Thyroid gland (tissue), 4 donors: ENCODE results near the gene FKBP11. TPM values are rescaled to one million over a fixed set of nuclear protein-coding genes. Genes with fewer than 3 reads are reported as not detected.

Source experiments
- DNase-seq, 2 donors: peaks; one replicate each; pipeline ENCODE4 v3.0.0-alpha.2; 2019
- H3K27ac ChIP-seq, 3 donors: fragments of 200-600 bp; sonication (generic); 1 replicate in 2 of 3; 2 replicates in 1 of 3; pipeline ENCODE4 v1.5.1; 2016 to 2019; ENCODE audit warnings: mild to moderate bottlenecking in 1 of 3, moderate library complexity in 1 of 3
- H3K27me3 ChIP-seq: fragments of 200-600 bp; sonication (generic); one replicate; pipeline ENCODE4 v1.5.1; 2019
- H3K36me3 ChIP-seq, 2 donors: fragments of 200-600 bp; sonication (generic); one replicate each; pipeline ENCODE4 v1.5.1; 2016 to 2019
- H3K4me1 ChIP-seq, 2 donors: fragments of 200-600 bp; sonication (generic); one replicate each; pipeline ENCODE4 v1.5.1; 2017 to 2019
- H3K4me3 ChIP-seq, 3 donors: fragments of 200-600 bp; sonication (generic); replicated peaks in 1 of 3; 1 replicate in 2 of 3; 2 replicates in 1 of 3; pipeline ENCODE4 v1.5.1; 2016; ENCODE audit warnings: mild to moderate bottlenecking in 1 of 3
- H3K9me3 ChIP-seq: fragments of 200-600 bp; sonication (generic); one replicate; pipeline ENCODE4 v1.5.1; 2017
- CTCF ChIP-seq, 6 experiments: fragments of 200-600 bp in 3 of 6; fragments of 450-650 bp in 3 of 6; sonication (generic) in 3 of 6; IDR thresholded peaks; one replicate each; pipeline ENCODE4 v1.5.1; 2016 to 2019; ENCODE audit warnings: antibody characterized with exemption in 6 of 6, mild to moderate bottlenecking in 2 of 6, inconsistent platforms in 1 of 6, moderate library complexity in 1 of 6
- POLR2A ChIP-seq, 2 donors: fragments of 450-650 bp; IDR thresholded peaks; one replicate each; pipeline ENCODE4 v1.6.1; 2017; ENCODE audit warnings: antibody characterized with exemption in 2 of 2, mild to moderate bottlenecking in 2 of 2, moderate library complexity in 1 of 2
- WGBS, 2 donors: methylation state at CpG; one replicate each; pipeline ENCODE4 v1.1.5; 2017; 5-methylcytosine and 5-hydroxymethylcytosine counted together
- intact Hi-C: fragments of 100-400 bp; cut with DNase I; formaldehyde crosslinking; loops from one replicate; pipeline ENCODE4 v1.15.1; 2023
- total RNA-seq, 4 donors: library from RNA; depleted of rRNA; stranded (reverse); fragments of >200 nt; gene quantifications; one replicate each; pipeline ENCODE4 v1.2.3, GENCODE V29; 2016

Gene FKBP11
- total RNA-seq, 4 donors from 2014 or later, result 9.0 to 20.1 (median 16.5) TPM

- H3K9me3 ChIP-seq, result no peaks in the 10 kb centered on the region
- H3K27me3 ChIP-seq, result no peaks in the 10 kb centered on the region
- TF ChIP-seq CTCF (IDR thresholded peaks at IDR 0.05), result no peak
- TF ChIP-seq POLR2A (IDR thresholded peaks at IDR 0.05), result no peak
- no peak overlapping the region for H3K27ac ChIP-seq
- intact Hi-C loops, result no loop called here
- no peaks in the 10 kb centered on the region for H3K4me1 ChIP-seq
- WGBS, 2 donors, result 47 to 71% methylated on average over 2 of the region's 2 CpGs
- DNase-seq, result no peak
- no peak overlapping the region for H3K4me3 ChIP-seq
- H3K36me3 ChIP-seq, result peaks cover 23 to 35% of the 10 kb centered on the region in 2 donors
Measured at GRCh38 chr12:48932878-48933277, 7.6 kb upstream of the FKBP11 start.

- 85 to 89% methylated on average over 4 of the region's 4 CpGs for WGBS, 2 donors
- H3K36me3 ChIP-seq, result peaks cover 13 to 20% of the 10 kb centered on the region in 2 donors
- intact Hi-C loops, result no loop called here
Measured at GRCh38 chr12:48930475-48930874, 5.2 kb upstream of the FKBP11 start.

GRCh38 chr12:48929551-48929950, 4.3 kb upstream of the FKBP11 start:
- intact Hi-C loops, result no loop called here
- H3K9me3 ChIP-seq, result no peaks in the 10 kb centered on the region
- 96 to 97% methylated on average over 1 of the region's 1 CpG for WGBS, 2 donors
- no peaks in the 10 kb centered on the region for H3K4me1 ChIP-seq
- no peak for DNase-seq
- H3K27me3 ChIP-seq, result no peaks in the 10 kb centered on the region
- H3K36me3 ChIP-seq, result peaks cover 13 to 19% of the 10 kb centered on the region in 2 donors
- H3K4me3 ChIP-seq, result no peak overlapping the region
- no peak for TF ChIP-seq CTCF (IDR thresholded peaks at IDR 0.05)
- no peak for TF ChIP-seq POLR2A (IDR thresholded peaks at IDR 0.05)
- H3K27ac ChIP-seq, result no peak overlapping the region

More at GRCh38 chr12:48930475-48930874, 5.2 kb upstream of the FKBP11 start:
- TF ChIP-seq CTCF (IDR thresholded peaks at IDR 0.05) (no peak), POLR2A (IDR thresholded peaks at IDR 0.05) (no peak)
- Histone ChIP-seq H3K27ac (no peak overlapping the region), H3K4me3 (no peak overlapping the region), H3K4me1 (no peaks in the 10 kb centered on the region), H3K9me3 (no peaks in the 10 kb centered on the region), H3K27me3 (no peaks in the 10 kb centered on the region)
- DNase-seq, result no peak

- H3K4me1 ChIP-seq, result peaks cover 0 to 4% of the 10 kb centered on the region in 2 donors
- H3K36me3 ChIP-seq, result peaks cover under 1 to 4% of the 10 kb centered on the region in 2 donors
- 95 to 99% methylated on average over 2 of the region's 2 CpGs for WGBS, 2 donors
- H3K27me3 ChIP-seq, result no peaks in the 10 kb centered on the region
- H3K4me3 ChIP-seq, result no peak overlapping the region
- intact Hi-C loops, result no loop called here
- no peak overlapping the region for H3K27ac ChIP-seq
- TF ChIP-seq POLR2A (IDR thresholded peaks at IDR 0.05) (no peak), CTCF (IDR thresholded peaks at IDR 0.05) (no peak)
- no peak for DNase-seq
- H3K9me3 ChIP-seq, result no peaks in the 10 kb centered on the region
Measured at GRCh38 chr12:48927261-48927660, 2.0 kb upstream of the FKBP11 start.

- H3K27ac ChIP-seq, result peak overlapping the region in 1 of 3 donors; percentile 73
- TF ChIP-seq POLR2A (IDR thresholded peaks at IDR 0.05), result no peak
- TF ChIP-seq CTCF (IDR thresholded peaks at IDR 0.05), result peak; percentile 24 to 86 (median 72)
- H3K4me3 ChIP-seq, result peak overlapping the region; percentile 80 to 97 (median 86)
- H3K27me3 ChIP-seq, result no peaks in the 10 kb centered on the region
- no peaks in the 10 kb centered on the region for H3K9me3 ChIP-seq
- H3K4me1 ChIP-seq, result peaks cover 0 to 4% of the 10 kb centered on the region in 2 donors
- peak; percentile 73 to 75 for DNase-seq
- intact Hi-C loops, result no loop called here
- 1 to 2% methylated on average over 18 to 35 of the region's 43 CpGs for WGBS, 2 donors
- H3K36me3 ChIP-seq, result no peaks in the 10 kb centered on the region
Measured at GRCh38 chr12:48924617-48925303, 532 bp downstream of the FKBP11 start.
